A549 (cell line): ENCODE results near the gene FHIP1B. TPM values are rescaled to one million over a fixed set of nuclear protein-coding genes. Genes with fewer than 3 reads are reported as not detected.

Experiments used
- ATAC-seq, 2 experiments: fragments of 200-7000 bp in 1 of 2; fragments of >200 bp in 1 of 2; cut with Nextera tagmentation in 1 of 2; cut with Tn5 transposase in 1 of 2; 3 replicates each; pipeline versions ENCODE4 v1.8.0 to v1.9.1; 2018 to 2020; ENCODE audit warnings: mild to moderate bottlenecking in 1 of 2, moderate library complexity in 1 of 2
- CTCF ChIA-PET: fragments of 300-600 bp; sonication (Branson Sonifier 250); formaldehyde crosslinking; extraction: SDS; loops from one replicate; lab custom pipeline; 2021; ENCODE audit warnings: antibody characterized with exemption, inconsistent platforms; lab: Yijun Ruan, JAX
- POLR2A ChIA-PET: fragments of 350-600 bp; formaldehyde crosslinking; extraction: SDS; loops from one replicate; lab custom pipeline; 2021; ENCODE audit warnings: antibody characterized with exemption, inconsistent platforms; lab: Yijun Ruan, JAX
- DNase-seq, 2 experiments: peaks; one replicate each; pipeline versions ENCODE4 v3.0.0 to v3.0.0-alpha.2; 2011 to 2016; ENCODE audit warnings: low read depth in 1 of 2, low spot score in 1 of 2
- FAIRE-seq: peaks from 2 replicates; lab custom pipeline; 2011; peaks lifted over from hg19 to GRCh38; lab: Jason Lieb, UNC
- H3K27ac ChIP-seq, 2 experiments: fragments of >200 bp; sonication (Bioruptor Twin); formaldehyde crosslinking; 3 replicates each; pipeline ENCODE4 v1.5.1; 2016 to 2017
- H3K4me1 ChIP-seq: fragments of >200 bp; sonication (Bioruptor Twin); formaldehyde crosslinking; 3 replicates; pipeline ENCODE4 v1.6.1; 2016
- H3K4me2 ChIP-seq: fragments of >200 bp; sonication (Bioruptor Twin); formaldehyde crosslinking; 3 replicates; pipeline ENCODE4 v1.6.1; 2016
- H3K4me3 ChIP-seq: fragments of >200 bp; sonication (Bioruptor Twin); formaldehyde crosslinking; 3 replicates; pipeline ENCODE4 v1.5.1; 2016
- H3K9me3 ChIP-seq: fragments of >200 bp; sonication (Bioruptor Twin); formaldehyde crosslinking; 3 replicates; pipeline ENCODE4 v1.6.1; 2016
- CHD2 ChIP-seq: fragments of 150-350 bp; IDR thresholded peaks from 2 replicates; pipeline ENCODE4 v1.6.1; 2014; ENCODE audit warnings: low read length; ENCODE audit not compliant: partially characterized antibody
- CHD4 ChIP-seq: fragments of 200-600 bp; sonication (generic); IDR thresholded peaks from 2 replicates; pipeline ENCODE4 v1.6.1; 2016; ENCODE audit warnings: antibody characterized with exemption, mild to moderate bottlenecking, borderline replicate concordance
- HOXA7 ChIP-seq: fragments of 250-450 bp; sonication (Bioruptor Pico); IDR thresholded peaks from 2 replicates; pipeline ENCODE4 v1.5.0; 2020; ENCODE audit warnings: mild to moderate bottlenecking, moderate library complexity
- HOXB13 ChIP-seq: fragments of 250-450 bp; sonication (Bioruptor Pico); IDR thresholded peaks from 2 replicates; pipeline ENCODE4 v1.5.0; 2020; ENCODE audit warnings: low read depth, mild to moderate bottlenecking, moderate library complexity
- HOXB5 ChIP-seq: fragments of 250-450 bp; sonication (Bioruptor Pico); IDR thresholded peaks from 2 replicates; pipeline ENCODE4 v1.5.0; 2020; ENCODE audit warnings: mild to moderate bottlenecking, moderate library complexity
- KDM5A ChIP-seq: fragments of 200-600 bp; sonication (generic); IDR thresholded peaks from 2 replicates; pipeline ENCODE4 v1.6.1; 2016; ENCODE audit warnings: antibody characterized with exemption, mild to moderate bottlenecking
- MAFK ChIP-seq: fragments of 450-650 bp; IDR thresholded peaks from 2 replicates; pipeline ENCODE4 v1.6.1; 2014; ENCODE audit not compliant: partially characterized antibody
- NR3C1 ChIP-seq: fragments of >200 bp; sonication (Bioruptor Twin); formaldehyde crosslinking; IDR thresholded peaks from 3 replicates; pipeline ENCODE4 v1.6.1; 2017
- POLR2A ChIP-seq: IDR thresholded peaks from 2 replicates; pipeline ENCODE4 v1.6.1; 2012; ENCODE audit warnings: mild to moderate bottlenecking, low read length
- POLR2AphosphoS2 ChIP-seq: conservative IDR thresholded peaks from 2 replicates; pipeline ENCODE4 v1.6.1; 2012; ENCODE audit warnings: low read length, improper control_type of control experiment, inconsistent platforms
- RFX5 ChIP-seq: fragments of 450-650 bp; IDR thresholded peaks from 2 replicates; pipeline ENCODE4 v1.7.1; 2014; ENCODE audit warnings: antibody characterized with exemption, mild to moderate bottlenecking, moderate library complexity
- SREBF2 ChIP-seq: fragments of 450-650 bp; IDR thresholded peaks from 2 replicates; pipeline ENCODE4 v1.6.1; 2014; ENCODE audit warnings: mild to moderate bottlenecking, moderate library complexity
- ZSCAN20 ChIP-seq: fragments of 250-450 bp; sonication (Bioruptor Pico); IDR thresholded peaks from 2 replicates; pipeline ENCODE4 v1.8.0; 2022; ENCODE audit warnings: mild to moderate bottlenecking, moderate library complexity
- WGBS: methylation state at CpG from one replicate; pipeline ENCODE4 v1.1.6; 2017; ENCODE audit errors: missing lambda C conversion rate; 5-methylcytosine and 5-hydroxymethylcytosine counted together
- polyA plus RNA-seq, 4 experiments: library from polyadenylated mRNA; depleted of rRNA in 3 of 4; stranded (reverse); fragments of >200 nt; fragmentation: RNase III in 1 of 4; extraction: RNeasy Plus Mini Kit Qiagen cat#74134 plus additional on column Dnase treatment in 1 of 4; gene quantifications; 2 replicates in 3 of 4; 3 replicates in 1 of 4; pipeline ENCODE4 v1.2.3, GENCODE V29; 2011 to 2017
- TF ChIP-seq, protein P1 (sequence below): fragments of >200 bp; sonication (Bioruptor Twin); formaldehyde crosslinking; IDR thresholded peaks from 2 replicates; pipeline ENCODE4 v1.6.1; 2016
- TF ChIP-seq, protein P2 (sequence below): IDR thresholded peaks from 2 replicates; pipeline ENCODE4 v1.6.1; 2012

FHIP1B gene
- polyA plus RNA-seq, 2 of the 4 experiments (the other 2 are of a cell fraction) = 14.3 to 19.4 TPM

DNA sequence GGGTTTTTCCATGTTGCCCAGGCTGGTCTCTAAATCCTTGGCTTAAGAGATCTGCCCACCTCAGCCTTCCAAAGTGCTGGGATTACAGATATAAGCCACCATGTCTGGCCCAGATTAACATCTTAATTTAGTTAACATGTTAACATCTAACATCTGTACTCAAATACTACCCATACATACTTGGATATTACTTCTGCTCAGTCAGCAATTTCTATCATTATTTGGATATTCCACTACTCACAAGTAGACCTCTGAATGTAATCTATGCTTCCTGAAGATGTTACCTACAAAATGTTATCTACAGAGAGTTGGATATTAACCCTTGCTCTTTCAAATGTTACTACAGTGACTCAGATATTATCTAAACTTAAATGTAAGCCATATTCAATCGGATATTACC is 29.2 kb upstream of the FHIP1B start:
- POLR2A ChIA-PET = no interaction called here
- no peak overlapping the region for H3K27ac ChIP-seq
- ATAC-seq (no peak), DNase-seq (no peak), FAIRE-seq (no peak)
- H3K4me1 ChIP-seq = no peaks in the 10 kb centered on the region; the same call in 2 of the 3 replicates
- CTCF ChIA-PET = interaction anchor here (1.7 kb wide), 1 partner anchor 12 kb away, joined by 9 read pairs; no protein-coding TSS in a partner anchor
- no peaks in the 10 kb centered on the region; the same call in 2 of the 3 replicates for H3K9me3 ChIP-seq
- 73% methylated on average over 1 of the region's 1 CpG for WGBS
- TF ChIP-seq MAFK (peak; percentile 98), NR3C1 (no peak), RFX5 (no peak)
- TF ChIP-seq, protein P1, sequence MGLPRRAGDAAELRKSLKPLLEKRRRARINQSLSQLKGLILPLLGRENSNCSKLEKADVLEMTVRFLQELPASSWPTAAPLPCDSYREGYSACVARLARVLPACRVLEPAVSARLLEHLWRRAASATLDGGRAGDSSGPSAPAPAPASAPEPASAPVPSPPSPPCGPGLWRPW = no peak
- H3K4me3 ChIP-seq = no peak overlapping the region
- H3K4me2 ChIP-seq = no peak overlapping the region

DNA sequence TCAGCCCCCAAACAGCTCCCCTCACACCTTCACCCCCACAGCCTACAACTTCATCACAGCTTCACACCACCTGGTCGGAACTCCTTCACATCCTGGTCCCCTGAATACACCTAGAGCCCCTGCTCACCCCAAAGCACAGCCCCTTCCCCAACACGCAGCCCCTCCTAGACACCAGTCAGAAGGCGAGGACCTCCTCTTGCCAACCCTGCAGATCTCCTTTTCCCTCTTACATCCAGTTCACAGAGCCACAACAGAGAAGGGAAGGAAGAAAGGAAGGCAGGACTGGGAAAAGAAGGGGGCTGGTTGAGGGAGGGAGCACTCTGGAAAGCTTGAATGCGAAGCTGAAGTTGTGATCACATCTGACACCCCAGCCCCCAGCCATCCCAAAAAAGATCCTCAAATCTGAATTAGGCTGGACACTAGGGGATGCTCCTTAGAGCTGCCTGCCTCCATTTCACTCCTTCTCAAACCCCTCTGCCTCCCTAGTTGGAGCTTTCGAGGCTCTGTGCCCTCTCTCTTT is 25.8 kb upstream of the FHIP1B start:
- TF ChIP-seq CHD2 = no peak
- no peak for TF ChIP-seq POLR2A
- H3K4me3 ChIP-seq = no peak overlapping the region; the same call in 1 of the 3 replicates
- H3K4me2 ChIP-seq = peak overlapping the region; percentile 97; the same call in 1 of the 3 replicates
- ChIA-PET POLR2A (no interaction called here), CTCF (interaction anchor here (1.0 to 3.1 kb wide), 9 partner anchors 8 to 119 kb away, joined by 3 to 18 read pairs (median 4); no protein-coding TSS in a partner anchor)
- no peak for DNase-seq
- no peak for FAIRE-seq
- no peaks in the 10 kb centered on the region; the same call in 2 of the 3 replicates for H3K4me1 ChIP-seq
- 57% methylated on average over 5 of the region's 5 CpGs for WGBS
- no peak overlapping the region for H3K27ac ChIP-seq
- H3K9me3 ChIP-seq = no peaks in the 10 kb centered on the region; the same call in 2 of the 3 replicates
- ATAC-seq = no peak

DNA sequence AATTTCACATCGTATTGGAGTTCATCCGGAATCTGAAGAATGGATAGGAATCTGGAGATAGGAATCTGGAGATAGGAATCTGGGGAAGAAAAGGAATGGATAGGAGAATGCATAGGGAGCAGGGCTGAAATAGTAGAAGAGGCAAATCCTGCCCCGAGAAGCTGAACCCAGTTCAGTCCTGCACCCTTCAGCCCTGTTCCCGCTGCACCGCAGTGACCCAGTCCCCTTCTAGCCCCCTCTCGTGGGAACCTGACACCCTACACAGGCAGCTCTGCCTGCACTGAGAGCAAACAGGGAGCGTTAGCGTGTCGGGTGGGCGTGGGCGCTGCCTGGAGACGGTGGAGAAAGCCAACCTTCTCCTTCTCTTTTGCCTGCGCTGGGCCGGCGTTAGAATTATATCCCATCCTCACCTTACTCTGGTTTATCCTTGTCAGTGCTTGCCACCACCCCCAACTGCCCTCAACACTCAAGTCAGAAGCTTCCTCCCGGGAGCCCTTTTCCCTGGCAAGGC is 24.2 kb upstream of the FHIP1B start:
- Histone ChIP-seq H3K27ac (no peak overlapping the region), H3K9me3 (no peaks in the 10 kb centered on the region; the same call in 2 of the 3 replicates), H3K4me2 (peak overlapping the region; percentile 97), H3K4me1 (no peaks in the 10 kb centered on the region; the same call in 2 of the 3 replicates), H3K4me3 (peak overlapping the region; percentile 47)
- FAIRE-seq (no peak), ATAC-seq (peak in 1 of 2 experiments; percentile 39; a peak in 3 of 6 replicates), DNase-seq (no peak)
- 30% methylated on average over 16 of the region's 16 CpGs for WGBS
- no peak for TF ChIP-seq KDM5A
- POLR2A ChIA-PET = no interaction called here
- CTCF ChIA-PET = interaction anchor here (0.9 to 3.1 kb wide), 3 partner anchors 7 to 104 kb away, joined by 3 to 18 read pairs (median 6); no protein-coding TSS in a partner anchor

DNA sequence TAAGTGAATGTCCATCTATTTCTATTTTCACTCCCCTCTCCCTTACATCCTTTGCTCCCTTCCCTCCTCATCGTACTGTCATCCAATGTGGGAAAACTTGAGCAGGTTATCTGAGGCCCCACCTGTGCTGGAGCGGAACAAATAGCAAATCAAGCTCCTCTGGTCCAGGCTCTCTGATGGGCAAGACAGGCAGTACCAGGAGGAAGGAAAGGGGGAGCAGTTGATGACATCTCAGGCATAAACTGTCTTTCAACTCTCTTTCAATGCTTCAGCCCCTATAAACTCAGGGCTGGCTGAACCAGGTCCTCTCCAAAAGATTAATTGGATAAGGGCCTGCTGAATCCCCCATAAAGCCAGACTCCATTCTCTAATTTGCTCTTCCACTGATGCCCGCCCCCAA is 23.7 kb upstream of the FHIP1B start:
- ChIA-PET POLR2A (no interaction called here), CTCF (interaction anchor here (0.9 to 2.1 kb wide), 3 partner anchors 9 to 104 kb away, joined by 3 to 6 read pairs (median 3); no protein-coding TSS in a partner anchor)
- no peak overlapping the region for H3K4me3 ChIP-seq
- DNase-seq = no peak
- 42% methylated on average over 3 of the region's 3 CpGs for WGBS
- H3K4me1 ChIP-seq = no peaks in the 10 kb centered on the region; the same call in 2 of the 3 replicates
- no peak for FAIRE-seq
- no peaks in the 10 kb centered on the region; the same call in 2 of the 3 replicates for H3K9me3 ChIP-seq
- TF ChIP-seq CHD4 = no peak
- TF ChIP-seq ZSCAN20 (CRISPR knock-in tag) = no peak
- TF ChIP-seq, protein P2, sequence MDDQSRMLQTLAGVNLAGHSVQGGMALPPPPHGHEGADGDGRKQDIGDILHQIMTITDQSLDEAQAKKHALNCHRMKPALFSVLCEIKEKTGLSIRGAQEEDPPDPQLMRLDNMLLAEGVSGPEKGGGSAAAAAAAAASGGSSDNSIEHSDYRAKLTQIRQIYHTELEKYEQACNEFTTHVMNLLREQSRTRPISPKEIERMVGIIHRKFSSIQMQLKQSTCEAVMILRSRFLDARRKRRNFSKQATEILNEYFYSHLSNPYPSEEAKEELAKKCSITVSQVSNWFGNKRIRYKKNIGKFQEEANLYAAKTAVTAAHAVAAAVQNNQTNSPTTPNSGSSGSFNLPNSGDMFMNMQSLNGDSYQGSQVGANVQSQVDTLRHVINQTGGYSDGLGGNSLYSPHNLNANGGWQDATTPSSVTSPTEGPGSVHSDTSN = no peak
- TF ChIP-seq HOXB13 (CRISPR knock-in tag) = no peak
- TF ChIP-seq NR3C1 = no peak
- no peak for TF ChIP-seq SREBF2
- no peak for TF ChIP-seq HOXB5 (CRISPR knock-in tag)
- no peak for TF ChIP-seq HOXA7 (CRISPR knock-in tag)
- TF ChIP-seq POLR2AphosphoS2 = no peak
- peak; percentile 16 to 43; a peak in 3 of 6 replicates for ATAC-seq
- no peak overlapping the region for H3K27ac ChIP-seq
- H3K4me2 ChIP-seq = no peak overlapping the region
